SJCRH30 (cell line): ENCODE data around the gene ZNF469. TPM values are rescaled to one million over a fixed set of nuclear protein-coding genes. Genes with fewer than 3 reads are reported as not detected.

Experiments used
- DNase-seq, 2 experiments: peaks; one replicate each; pipeline ENCODE4 v3.0.0-alpha.2; 2015 to 2020
- H3K27ac ChIP-seq: fragments of 250-450 bp; sonication (Bioruptor Pico); 2 replicates; pipeline ENCODE4 v1.5.1; 2020; ENCODE audit warnings: mild to moderate bottlenecking, moderate library complexity
- H3K27me3 ChIP-seq: fragments of 250-450 bp; sonication (Bioruptor Pico); 2 replicates; pipeline ENCODE4 v1.5.1; 2020; ENCODE audit warnings: mild to moderate bottlenecking, moderate library complexity
- H3K36me3 ChIP-seq: fragments of 250-450 bp; sonication (Bioruptor Pico); 2 replicates; pipeline ENCODE4 v1.5.1; 2020; ENCODE audit warnings: mild to moderate bottlenecking, moderate library complexity
- H3K4me1 ChIP-seq: fragments of 250-450 bp; sonication (Bioruptor Pico); 2 replicates; pipeline ENCODE4 v1.5.1; 2020; ENCODE audit warnings: mild to moderate bottlenecking, moderate library complexity
- H3K4me3 ChIP-seq: fragments of 250-450 bp; sonication (Bioruptor Pico); 2 replicates; pipeline ENCODE4 v1.5.1; 2020; ENCODE audit warnings: mild to moderate bottlenecking, moderate library complexity
- H3K9me3 ChIP-seq: fragments of 250-450 bp; sonication (Bioruptor Pico); replicated peaks from 2 replicates; pipeline ENCODE4 v1.5.1; 2020; ENCODE audit warnings: mild to moderate bottlenecking, moderate library complexity
- total RNA-seq: library from RNA; depleted of rRNA; stranded (reverse); fragments of >200 nt; shearing (Covaris generic); gene quantifications from 2 replicates; pipeline ENCODE4 v1.2.3, GENCODE V29; 2014

The ZNF469 gene
- total RNA-seq, 1 experiment from 2014 or later: not detected

DNA sequence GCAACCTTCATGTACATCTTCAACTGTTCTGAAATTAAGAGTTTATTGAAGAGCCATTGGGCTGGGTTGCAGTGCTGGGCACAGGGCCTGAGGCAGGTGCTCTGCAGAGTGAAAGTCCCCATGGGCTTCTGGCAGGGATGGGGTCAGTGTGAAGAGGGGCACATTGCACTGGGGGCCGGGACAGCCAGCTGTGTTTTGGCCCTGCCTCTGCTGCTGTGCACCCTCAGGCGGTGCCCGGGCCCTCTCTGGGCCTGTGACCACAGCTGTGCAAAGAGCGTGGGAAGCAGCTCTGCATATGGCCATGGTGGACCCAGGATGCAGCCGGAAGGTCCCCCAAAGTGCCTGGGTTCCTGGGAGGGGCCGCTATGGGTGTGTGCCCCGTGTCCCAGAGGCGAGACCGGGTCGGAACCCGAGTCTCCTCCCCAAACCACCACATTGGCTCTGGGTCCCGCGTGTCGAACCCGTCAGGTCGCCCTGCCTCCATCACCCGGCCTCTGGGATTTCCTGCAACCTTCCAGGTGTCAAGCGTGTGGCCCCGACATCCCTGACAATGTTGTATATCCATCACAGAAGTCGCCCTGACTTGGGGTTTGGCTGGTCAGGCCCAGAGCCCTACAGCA lies 38.2 kb upstream of the ZNF469 start:
- H3K9me3 ChIP-seq: no peaks in the 10 kb centered on the region
- no peak overlapping the region for H3K4me3 ChIP-seq
- no peak overlapping the region for H3K27ac ChIP-seq
- no peaks in the 10 kb centered on the region for H3K4me1 ChIP-seq
- no peaks in the 10 kb centered on the region for H3K36me3 ChIP-seq
- H3K27me3 ChIP-seq: no peaks in the 10 kb centered on the region
- DNase-seq: no peak

DNA sequence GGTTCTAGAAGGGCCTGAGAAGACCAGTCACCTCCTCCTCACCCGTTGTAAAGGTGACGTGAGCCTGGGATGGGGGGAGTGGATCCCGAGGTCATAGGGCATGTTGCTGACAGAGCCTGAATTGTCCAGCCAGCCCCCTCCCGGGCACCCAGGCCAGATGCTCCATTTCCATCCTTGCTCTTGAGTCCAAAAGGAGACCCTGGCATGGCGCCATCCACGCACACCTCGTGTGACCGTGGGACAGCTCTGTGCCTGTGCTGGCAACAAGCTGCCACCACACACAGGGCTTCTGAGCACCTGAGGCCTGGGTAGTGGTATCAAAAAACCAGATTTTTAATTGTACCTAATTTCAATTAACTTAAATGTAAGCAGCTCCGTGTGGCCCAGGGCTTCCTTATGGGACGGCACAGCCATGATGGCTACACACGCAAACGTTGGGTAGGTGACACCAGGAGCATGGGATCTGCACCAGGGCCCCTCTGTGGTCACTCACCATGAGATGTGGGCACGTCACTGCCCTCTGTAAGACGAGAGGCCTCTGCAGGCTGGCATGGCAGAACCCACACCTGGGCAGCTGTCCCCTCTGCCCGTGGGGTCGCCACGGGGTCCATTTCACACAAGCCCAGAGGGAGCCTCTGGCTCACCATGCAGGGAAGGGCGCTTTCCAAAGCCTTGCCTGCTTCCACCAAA lies 37.6 kb upstream of the ZNF469 start:
- Histone ChIP-seq H3K4me1 (no peaks in the 10 kb centered on the region), H3K36me3 (no peaks in the 10 kb centered on the region), H3K27ac (no peak overlapping the region), H3K9me3 (no peaks in the 10 kb centered on the region), H3K4me3 (no peak overlapping the region), H3K27me3 (no peaks in the 10 kb centered on the region)
- no peak for DNase-seq

DNA sequence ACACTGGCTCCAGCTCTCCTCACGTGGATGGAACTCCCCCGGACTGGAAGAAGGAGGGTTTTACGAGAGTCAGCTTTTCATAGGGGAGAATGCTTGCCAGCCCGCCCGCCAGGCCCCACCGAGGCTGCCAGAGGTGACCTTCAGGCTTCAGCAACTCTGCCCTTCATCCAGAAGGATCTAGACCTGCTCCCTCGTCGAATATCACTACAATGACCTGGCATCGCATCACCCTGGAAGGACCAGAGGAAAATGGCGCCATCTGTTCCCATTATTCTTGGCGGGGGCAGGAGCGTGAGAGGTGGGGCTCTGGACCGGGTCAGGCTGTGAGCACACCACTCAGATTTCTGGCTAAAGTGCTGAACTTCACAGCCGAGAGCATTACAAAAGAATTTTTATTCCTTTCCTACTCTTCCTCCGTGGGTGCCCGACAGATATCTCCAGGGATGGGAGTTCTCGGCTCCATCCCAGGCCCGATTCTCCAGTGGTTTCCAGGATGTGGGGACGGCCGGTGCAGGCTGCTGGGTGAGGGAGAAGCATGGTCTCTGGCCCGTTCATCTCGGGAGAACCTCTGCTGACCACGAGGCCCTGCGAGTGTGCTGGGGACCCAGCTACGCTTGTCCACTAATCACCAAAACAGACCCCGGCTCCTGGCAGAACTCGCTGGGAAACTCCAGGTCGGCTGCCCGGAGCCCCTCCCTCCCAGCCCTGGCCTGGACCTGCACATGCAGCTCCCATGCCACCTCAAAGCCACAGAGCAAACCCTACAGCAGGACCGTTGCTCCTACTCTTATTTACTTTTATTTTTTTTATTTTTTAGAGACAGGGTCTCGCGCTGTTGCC lies 36.8 kb upstream of the ZNF469 start:
- Histone ChIP-seq H3K9me3 (no peaks in the 10 kb centered on the region), H3K27ac (no peak overlapping the region), H3K27me3 (no peaks in the 10 kb centered on the region), H3K4me3 (no peak overlapping the region), H3K36me3 (no peaks in the 10 kb centered on the region), H3K4me1 (no peaks in the 10 kb centered on the region)
- no peak for DNase-seq

DNA sequence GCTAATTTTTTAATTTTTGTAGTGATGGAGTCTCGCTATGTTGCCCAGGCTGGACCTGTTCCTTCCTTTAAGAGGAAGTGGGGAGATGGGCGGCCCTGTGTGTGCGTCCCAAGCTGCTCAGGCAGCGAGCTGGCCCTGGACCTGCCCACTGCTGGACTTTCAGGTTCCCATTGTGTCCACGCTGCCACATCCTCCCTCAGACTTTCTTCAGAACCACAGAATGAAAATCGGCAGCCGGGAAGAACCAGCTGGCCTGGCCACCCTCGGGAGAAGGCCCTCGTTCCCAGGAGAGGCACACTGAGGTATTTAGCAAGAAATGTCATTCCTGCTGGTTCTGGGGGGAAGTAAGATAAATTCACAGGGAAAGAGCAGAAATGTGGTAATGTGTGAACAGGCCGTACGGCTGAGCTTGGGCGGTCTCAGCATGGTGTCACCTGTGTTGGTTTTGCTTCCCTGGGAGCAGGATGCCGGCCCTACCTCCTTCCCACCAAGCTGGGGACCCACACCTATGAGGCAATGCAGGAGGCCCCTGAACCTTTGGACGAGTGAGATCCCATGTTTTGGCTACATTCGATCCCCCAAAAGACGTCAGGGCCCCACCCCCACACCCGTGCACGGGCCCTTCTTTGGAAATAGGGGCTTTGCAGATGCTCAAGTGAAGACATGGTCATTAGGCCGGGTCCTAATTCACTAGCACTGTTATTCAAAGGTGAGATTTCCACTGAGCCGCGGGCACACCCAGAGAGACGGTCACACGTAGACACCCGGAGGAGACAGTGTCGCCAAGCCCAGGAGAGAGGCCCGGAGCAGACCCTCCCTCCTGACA lies 35.9 kb upstream of the ZNF469 start:
- Histone ChIP-seq H3K27me3 (no peaks in the 10 kb centered on the region), H3K36me3 (no peaks in the 10 kb centered on the region), H3K27ac (no peak overlapping the region), H3K4me3 (no peak overlapping the region), H3K4me1 (no peaks in the 10 kb centered on the region), H3K9me3 (no peaks in the 10 kb centered on the region)
- DNase-seq: no peak

DNA sequence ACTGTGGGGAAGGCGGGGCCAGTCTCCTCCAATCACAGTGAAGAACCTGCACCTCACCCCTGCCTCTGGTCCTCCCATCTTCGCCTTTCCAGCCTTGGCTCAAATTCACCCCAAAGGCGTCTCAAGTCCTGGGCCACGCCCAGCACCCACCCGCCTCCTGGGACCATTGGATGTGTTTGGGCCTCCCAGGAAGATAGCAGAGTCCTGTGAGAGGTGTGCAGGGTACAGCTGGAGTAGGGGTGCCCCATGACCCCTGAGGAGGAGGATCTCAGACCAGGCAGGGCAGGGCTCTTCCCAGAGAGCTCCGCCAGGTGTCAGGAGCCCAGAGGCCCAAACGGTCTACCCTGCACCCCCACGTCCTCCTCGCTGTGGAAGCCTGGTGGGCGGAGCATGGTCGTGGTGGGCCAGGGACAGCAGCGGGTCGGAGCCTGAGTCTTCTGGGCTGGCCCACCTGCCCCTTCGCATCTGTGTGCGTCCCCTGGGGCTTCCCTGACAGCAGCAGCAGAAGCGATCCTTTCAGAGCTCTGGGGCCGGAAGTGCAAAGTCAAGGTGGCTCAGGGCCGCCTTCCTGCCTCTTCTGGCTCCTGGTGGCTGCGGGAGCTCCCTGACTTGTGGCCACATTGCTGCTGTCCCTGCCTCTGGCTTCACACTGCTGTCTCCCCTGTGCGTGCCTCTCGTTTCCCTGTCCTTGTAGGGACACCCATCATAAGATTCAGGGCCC lies 34.9 kb upstream of the ZNF469 start:
- Histone ChIP-seq H3K27me3 (no peaks in the 10 kb centered on the region), H3K27ac (no peak overlapping the region), H3K9me3 (no peaks in the 10 kb centered on the region), H3K4me3 (no peak overlapping the region), H3K36me3 (no peaks in the 10 kb centered on the region), H3K4me1 (no peaks in the 10 kb centered on the region)
- peak in 1 of 2 experiments; percentile 2 for DNase-seq

DNA sequence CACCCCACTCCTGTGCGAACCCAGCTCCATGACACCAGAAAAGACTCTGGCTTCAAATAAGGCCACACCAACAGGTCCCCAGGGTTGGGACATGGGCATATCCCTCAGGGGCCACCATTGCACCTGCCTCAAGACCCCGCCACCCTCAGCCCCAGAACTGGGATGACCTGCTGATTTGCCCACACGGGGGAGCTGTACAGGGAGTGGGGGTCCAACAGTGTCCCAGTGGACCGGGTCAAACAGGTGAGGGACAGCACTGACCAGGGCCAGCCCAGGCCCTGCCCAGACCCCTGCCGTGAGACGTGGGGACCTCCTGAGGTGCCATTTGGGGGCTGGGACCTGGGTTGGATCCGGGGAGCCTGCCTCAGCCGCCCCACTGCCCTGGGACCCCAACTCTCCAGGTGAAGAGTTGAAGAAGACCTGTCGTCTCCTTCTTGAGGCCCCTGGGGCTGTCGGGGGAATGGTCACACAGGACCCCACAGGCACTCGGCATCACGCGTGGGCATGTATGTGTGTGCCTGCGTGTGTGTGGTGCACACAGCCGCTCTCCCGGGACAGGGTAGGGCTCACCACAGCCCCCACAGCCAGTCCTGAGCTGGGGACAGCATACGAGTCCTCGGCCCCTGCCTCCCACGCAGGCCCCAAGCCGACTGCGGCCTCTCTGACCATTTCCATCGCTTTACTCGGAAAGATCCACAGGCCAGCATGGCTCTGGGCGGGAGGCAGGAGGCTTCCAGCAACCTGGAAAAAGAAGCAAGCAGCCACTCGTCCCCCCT lies 34.2 kb upstream of the ZNF469 start:
- H3K4me1 ChIP-seq: no peaks in the 10 kb centered on the region
- H3K4me3 ChIP-seq: no peak overlapping the region
- no peaks in the 10 kb centered on the region for H3K36me3 ChIP-seq
- H3K27ac ChIP-seq: no peak overlapping the region
- no peaks in the 10 kb centered on the region for H3K9me3 ChIP-seq
- H3K27me3 ChIP-seq: no peaks in the 10 kb centered on the region
- DNase-seq: no peak

DNA sequence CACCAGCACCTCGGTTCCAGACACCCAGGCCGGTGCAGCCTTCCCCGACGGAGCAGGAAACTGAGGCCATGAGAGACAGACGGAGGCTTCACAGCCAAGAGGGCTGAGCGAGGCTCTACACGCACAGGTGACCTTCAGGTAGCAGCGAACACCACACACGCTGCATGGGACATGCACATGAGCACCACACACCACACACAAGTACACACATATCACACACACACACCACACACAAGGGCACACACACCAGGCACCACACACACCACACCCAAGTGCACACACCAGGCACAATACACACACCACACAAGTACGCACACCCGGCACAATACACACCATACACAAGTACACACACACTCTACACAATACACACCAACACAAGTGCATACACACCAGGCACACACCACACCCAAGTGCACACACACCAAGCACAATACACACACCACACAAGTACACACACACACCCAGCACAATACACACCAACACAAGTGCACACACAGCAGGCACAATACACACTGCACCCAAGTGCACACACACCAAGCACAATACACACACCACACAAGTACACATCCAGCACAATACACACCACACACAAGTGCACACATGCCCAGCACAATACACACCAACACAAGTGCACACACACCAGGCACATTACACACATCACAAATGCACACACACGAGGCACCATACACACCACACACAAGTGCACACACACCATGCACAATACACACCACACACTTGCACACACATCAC lies 33.4 kb upstream of the ZNF469 start:
- H3K36me3 ChIP-seq: no peaks in the 10 kb centered on the region
- no peaks in the 10 kb centered on the region for H3K27me3 ChIP-seq
- no peak overlapping the region for H3K27ac ChIP-seq
- H3K4me3 ChIP-seq: no peak overlapping the region
- DNase-seq: no peak
- no peaks in the 10 kb centered on the region for H3K9me3 ChIP-seq
- no peaks in the 10 kb centered on the region for H3K4me1 ChIP-seq

DNA sequence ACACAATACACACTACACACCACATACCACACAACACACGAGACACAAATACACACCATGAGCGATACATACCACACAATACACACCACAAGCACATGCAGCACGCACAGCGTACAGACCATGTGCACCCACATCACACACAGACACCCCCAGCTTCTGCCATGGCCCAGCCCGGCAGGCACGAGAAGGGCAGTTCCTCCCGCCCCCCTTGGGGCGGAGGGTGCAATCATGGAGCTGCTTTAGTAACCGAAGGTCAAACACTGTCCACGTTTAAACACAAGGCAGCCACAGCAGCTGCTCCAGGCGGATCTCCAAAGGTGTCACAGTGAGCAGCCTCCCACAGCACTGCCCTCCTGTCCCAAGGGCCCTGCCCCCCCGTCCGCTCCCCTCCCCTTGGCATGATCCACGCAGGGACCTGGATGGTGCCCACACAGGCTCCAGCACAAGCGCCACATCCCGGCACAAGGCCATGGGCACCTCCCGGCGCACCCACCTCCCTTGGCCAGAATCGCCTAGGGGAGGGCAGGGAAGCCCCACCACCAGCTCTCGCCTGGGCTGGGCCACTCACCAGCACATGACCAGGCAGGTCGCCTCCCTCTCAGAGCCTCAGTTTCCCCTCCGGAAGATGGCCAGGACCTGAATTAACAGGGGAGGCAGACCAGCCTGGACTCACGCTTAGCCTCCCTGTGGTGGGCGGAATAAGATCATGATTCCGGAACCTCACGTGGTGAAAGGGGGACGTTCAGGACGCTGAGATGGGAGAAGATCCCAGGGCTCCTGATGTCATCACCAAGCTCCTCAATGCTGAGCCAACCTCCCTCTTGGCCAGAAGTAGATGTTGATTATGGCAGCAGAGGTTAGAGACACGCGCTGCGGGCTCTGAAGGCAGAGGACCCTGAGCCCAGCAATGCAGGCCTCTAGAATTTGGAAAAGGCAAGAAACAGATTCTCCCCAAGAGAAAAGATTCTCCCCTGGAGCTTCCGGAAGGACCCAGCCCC lies 32.6 kb upstream of the ZNF469 start:
- Histone ChIP-seq H3K4me1 (no peaks in the 10 kb centered on the region), H3K27ac (no peak overlapping the region), H3K9me3 (no peaks in the 10 kb centered on the region), H3K27me3 (no peaks in the 10 kb centered on the region), H3K4me3 (no peak overlapping the region), H3K36me3 (no peaks in the 10 kb centered on the region)
- DNase-seq: no peak

DNA sequence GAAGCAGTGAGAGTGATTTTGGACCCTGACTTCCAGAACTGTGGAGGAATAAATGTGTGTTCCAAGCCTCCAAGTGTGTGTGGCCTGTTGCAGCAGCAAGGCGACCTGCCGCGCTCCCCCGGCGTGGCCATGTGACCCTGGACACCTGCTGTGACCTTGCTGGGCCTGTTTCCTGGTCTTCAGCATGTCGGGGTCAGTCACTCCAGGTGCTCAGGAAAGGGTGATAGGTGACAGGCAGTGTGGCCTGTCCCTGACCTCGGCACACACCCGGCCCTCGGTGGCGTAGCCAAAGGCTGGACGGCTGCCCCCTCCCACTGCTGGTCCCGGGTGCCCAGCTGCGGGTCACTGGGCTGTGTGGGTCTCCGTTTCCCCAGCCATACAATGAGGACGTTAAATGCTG lies 31.8 kb upstream of the ZNF469 start:
- Histone ChIP-seq H3K9me3 (no peaks in the 10 kb centered on the region), H3K27me3 (no peaks in the 10 kb centered on the region), H3K36me3 (no peaks in the 10 kb centered on the region), H3K4me1 (no peaks in the 10 kb centered on the region), H3K4me3 (no peak overlapping the region), H3K27ac (no peak overlapping the region)
- DNase-seq: no peak

DNA sequence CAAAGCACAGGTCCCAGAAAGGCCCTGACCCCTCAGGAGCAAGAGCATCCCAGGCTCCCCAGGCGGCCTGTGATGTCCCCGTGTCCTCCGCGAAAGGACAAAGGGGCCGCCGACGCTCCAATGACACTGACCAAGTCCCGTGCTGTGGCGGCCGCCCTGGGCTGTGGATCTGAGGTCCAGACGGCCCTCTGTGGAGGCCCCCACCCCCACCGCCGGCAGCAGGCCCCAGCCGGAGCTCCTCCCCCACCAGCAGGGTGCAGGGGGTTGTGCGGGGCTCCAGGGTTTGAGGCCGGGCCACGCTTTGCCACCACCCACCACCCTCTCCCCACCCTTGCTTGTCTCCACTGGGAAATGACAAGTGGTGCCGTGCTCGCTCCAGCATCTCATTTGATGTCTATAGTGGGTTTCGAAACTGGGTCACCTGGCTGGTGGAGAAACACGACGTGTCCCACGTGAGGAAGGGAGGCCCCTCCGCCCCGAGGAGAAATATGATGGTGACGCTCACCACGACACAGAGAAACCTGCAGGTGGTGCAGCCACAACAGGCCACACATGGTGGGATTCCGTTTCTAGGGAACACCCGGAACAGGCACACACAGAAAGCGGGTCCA lies 31.2 kb upstream of the ZNF469 start:
- Histone ChIP-seq H3K9me3 (no peaks in the 10 kb centered on the region), H3K36me3 (no peaks in the 10 kb centered on the region), H3K27me3 (no peaks in the 10 kb centered on the region), H3K4me3 (no peak overlapping the region), H3K27ac (no peak overlapping the region), H3K4me1 (no peaks in the 10 kb centered on the region)
- no peak for DNase-seq

DNA sequence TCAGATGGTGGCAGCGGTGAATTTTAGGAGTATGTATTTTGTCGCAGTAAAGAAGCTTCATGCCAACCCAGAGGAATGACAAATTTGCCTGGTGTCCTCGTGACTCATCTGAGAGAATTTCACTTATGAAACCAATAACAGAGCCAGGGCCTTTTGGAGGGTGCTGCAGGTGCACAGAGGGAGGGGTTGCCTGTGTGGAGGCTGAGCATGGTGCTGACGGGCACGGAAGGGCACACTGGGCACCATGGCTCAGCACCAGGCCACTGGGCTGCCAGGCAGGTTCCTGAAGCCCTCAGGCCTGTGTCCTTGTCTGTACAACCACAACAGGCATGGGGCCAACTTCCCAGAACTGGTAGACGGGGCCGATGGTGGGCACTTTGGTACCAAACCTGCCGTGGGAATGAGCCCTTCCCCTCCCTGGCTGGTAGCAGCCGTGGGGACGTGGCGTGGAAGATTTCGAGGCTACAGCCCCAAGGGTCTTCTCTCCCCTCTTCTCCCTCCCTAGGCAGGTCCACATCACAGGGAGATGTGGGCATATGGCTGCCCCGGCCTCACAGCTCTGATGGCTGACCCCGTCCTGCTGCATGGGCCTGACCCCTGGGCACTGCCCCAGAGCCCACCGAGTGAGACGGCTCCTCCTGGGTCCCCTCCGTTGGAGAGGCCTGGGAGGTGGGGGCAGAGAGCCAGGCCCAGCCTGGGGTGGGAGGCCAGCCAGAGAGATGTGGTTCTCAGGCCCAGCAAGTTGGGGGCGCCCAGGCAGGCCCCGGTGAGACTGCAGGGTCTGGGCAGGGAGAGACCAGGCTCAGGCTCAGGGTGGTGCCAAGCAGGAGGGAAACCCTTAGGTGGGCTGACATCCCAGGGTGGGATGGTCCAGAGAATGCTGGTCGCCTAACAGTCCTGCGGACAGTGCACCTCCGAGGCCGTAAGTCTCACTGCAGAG lies 30.2 kb upstream of the ZNF469 start:
- H3K27me3 ChIP-seq: no peaks in the 10 kb centered on the region
- no peak overlapping the region for H3K4me3 ChIP-seq
- H3K9me3 ChIP-seq: no peaks in the 10 kb centered on the region
- H3K4me1 ChIP-seq: no peaks in the 10 kb centered on the region
- no peaks in the 10 kb centered on the region for H3K36me3 ChIP-seq
- no peak for DNase-seq
- H3K27ac ChIP-seq: no peak overlapping the region
